ENCODE measurements around the gene DISP1.

Gene DISP1

DNA sequence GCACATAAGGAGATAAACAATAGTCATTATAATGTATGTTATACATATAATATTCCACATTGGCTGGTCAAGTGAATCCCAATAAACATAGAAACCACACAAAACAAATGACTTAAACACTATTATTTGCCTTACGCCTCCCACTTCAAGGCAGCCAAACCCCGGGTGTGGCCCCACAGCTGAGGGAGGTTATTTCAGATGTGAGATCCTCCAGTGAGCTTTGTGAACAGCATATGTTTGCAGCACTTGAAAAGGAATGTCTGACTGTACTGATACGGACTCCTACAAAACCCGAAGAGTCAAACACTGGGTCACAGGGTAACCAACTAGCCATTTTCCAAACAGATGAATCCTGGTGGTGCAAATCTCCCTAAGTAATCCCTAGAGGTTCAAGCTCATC is 27.1 kb upstream of the DISP1 start:
- DNase-seq (ENCODE audit: insufficient read length, low spot score): no peak
- no peak for FAIRE-seq
- TF ChIP-seq, protein P1, sequence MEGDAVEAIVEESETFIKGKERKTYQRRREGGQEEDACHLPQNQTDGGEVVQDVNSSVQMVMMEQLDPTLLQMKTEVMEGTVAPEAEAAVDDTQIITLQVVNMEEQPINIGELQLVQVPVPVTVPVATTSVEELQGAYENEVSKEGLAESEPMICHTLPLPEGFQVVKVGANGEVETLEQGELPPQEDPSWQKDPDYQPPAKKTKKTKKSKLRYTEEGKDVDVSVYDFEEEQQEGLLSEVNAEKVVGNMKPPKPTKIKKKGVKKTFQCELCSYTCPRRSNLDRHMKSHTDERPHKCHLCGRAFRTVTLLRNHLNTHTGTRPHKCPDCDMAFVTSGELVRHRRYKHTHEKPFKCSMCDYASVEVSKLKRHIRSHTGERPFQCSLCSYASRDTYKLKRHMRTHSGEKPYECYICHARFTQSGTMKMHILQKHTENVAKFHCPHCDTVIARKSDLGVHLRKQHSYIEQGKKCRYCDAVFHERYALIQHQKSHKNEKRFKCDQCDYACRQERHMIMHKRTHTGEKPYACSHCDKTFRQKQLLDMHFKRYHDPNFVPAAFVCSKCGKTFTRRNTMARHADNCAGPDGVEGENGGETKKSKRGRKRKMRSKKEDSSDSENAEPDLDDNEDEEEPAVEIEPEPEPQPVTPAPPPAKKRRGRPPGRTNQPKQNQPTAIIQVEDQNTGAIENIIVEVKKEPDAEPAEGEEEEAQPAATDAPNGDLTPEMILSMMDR (IDR thresholded peaks at IDR 0.05; ENCODE audit: insufficient read depth, missing control alignments): no peak

GRCh38 chr1:222788402-222789156 is 26.3 kb upstream of the DISP1 start:
- no peak for DNase-seq (ENCODE audit: insufficient read length, low spot score)
- FAIRE-seq: no peak
- TF ChIP-seq, protein P1 (IDR thresholded peaks at IDR 0.05; ENCODE audit: insufficient read depth, missing control alignments): no peak

DNA sequence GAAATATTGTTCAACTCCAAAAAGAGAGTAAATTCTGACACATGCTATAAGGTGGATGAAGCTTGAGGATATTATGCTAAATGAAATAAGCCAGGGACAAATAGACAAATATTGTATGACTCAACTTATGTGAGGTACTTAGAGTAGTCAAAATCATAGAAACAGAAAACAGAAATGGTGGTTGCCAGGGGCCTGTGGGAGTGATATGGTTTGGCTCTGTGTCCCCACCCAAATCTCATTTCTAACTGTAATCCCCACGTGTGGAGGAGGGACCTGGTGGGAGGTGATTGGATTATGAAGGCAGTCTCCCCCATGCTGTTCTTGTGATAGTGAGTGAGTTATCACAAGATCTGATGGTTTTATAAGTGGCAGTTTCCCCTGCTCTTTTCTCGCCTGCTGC is 24.7 kb upstream of the DISP1 start:
- TF ChIP-seq, protein P1 (IDR thresholded peaks at IDR 0.05; ENCODE audit: insufficient read depth, missing control alignments): no peak
- DNase-seq (ENCODE audit: insufficient read length, low spot score) (no peak), FAIRE-seq (no peak)

- DNase-seq (ENCODE audit: insufficient read length, low spot score) (no peak), FAIRE-seq (no peak)
- TF ChIP-seq, protein P1 (IDR thresholded peaks at IDR 0.05; ENCODE audit: insufficient read depth, missing control alignments): no peak
These were observed 24.3 kb upstream of the DISP1 start for GRCh38 chr1:222790520-222790919.

DNA sequence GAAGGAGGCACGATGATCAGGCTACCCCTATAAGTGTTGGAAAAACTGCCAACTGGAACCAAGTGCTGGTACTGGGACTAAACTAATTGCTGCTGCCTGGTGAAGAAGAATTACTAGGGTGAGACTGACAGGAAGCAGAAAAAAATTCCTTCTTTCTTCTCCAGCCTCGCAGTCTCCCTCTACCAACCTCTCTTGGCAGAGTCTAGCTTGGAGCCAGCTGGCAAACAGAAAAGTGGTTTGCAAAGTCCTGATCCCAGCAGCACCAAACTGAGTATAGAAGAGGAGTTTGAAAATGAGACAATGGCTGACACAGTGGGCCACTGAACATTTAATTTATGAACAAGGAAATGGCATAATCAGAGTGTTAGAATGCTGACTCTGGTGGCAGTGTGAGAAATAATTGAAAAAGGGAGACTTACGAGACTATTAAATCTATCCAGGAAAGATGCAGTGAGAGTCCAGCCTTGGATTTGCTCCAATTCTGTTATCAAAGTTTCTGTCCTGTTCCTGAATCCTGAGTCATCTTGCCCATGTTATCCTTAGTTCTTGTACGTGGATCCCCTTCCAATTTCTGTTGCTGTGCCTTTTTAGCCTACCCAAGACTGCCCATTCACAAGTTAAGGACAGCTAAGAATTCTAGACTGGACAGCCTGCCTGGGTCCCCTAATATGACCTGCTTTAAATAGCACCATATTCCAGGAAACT is 23.7 kb upstream of the DISP1 start:
- TF ChIP-seq, protein P1 (IDR thresholded peaks at IDR 0.05; ENCODE audit: insufficient read depth, missing control alignments): no peak
- FAIRE-seq: no peak
- DNase-seq (ENCODE audit: insufficient read length, low spot score): no peak

- TF ChIP-seq, protein P1 (IDR thresholded peaks at IDR 0.05; ENCODE audit: insufficient read depth, missing control alignments): peak; percentile 84
- DNase-seq (ENCODE audit: insufficient read length, low spot score) (peak; percentile 40), FAIRE-seq (no peak)
These were observed 22.1 kb upstream of the DISP1 start for GRCh38 chr1:222792744-222793143.
